HUDEP-2 (cell line): ENCODE data around the gene RRAD.
A peak's percentile ranks its signal among the peaks of the same experiment; 100 is the strongest.
"Not testable (repeated sequence)": the region's sequence is repeated elsewhere in the genome, so short reads cannot be mapped to it uniquely, and the experiment has no call there.

Experiments
- DNase-seq, 76 experiments: peaks; one replicate each; lab custom pipeline; 2025; ENCODE audit not compliant: unreplicated experiment in 76 of 76; lab: John Stamatoyannopoulos, UW

The RRAD gene

GRCh38 chr16:66903544-66904427 is 21.5 kb downstream of the RRAD start:
- peak in 70 of 76 experiments; percentile 13 to 83 (median 54) for DNase-seq

DNA sequence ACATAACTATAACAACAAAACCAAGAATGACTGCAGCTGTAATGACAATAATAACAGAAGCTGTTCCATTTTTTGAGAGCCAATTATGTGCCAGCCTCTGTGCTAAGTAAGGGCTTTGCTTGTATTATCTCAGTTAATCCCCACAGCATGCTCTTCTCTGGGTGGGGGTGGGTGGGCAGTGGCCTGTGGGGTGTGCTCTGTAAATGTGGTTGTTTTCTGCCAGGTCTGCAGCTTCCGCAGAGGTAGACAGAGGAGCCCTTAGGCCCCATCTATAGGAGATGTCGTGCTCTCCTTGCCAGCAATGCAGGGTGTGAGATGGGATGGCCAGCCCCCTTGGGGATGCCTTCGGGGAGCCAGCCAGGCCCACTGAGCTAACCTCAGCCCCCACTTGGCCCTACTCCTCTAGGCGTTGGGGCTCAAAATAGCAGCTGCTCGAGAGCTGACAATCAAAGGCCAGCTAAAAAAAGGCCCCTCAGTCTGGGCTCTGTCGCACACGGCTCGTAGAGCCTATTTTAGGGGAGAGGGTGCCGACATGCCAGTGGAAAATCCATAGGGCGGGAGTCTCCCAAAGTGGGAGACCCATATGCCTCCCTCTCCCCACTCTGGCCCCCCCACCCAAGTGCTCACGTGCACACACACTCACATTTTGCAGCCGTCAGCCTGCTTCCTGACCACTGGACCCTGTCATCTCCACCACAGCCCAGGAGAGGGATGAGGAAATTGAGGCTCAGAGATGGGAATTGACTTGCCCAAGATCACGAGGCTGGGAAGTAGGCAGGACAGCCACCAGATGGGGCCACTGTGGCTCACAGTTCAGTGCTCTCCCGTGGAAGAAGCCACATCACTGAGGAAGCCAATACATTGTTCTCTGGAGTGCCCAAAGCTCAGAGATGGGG is 22.4 kb downstream of the RRAD start:
- peak in 18 of 76 experiments; percentile 12 to 62 (median 42) for DNase-seq

- no peak for DNase-seq
These were observed 23.7 kb downstream of the RRAD start for GRCh38 chr16:66901626-66902025.

DNA sequence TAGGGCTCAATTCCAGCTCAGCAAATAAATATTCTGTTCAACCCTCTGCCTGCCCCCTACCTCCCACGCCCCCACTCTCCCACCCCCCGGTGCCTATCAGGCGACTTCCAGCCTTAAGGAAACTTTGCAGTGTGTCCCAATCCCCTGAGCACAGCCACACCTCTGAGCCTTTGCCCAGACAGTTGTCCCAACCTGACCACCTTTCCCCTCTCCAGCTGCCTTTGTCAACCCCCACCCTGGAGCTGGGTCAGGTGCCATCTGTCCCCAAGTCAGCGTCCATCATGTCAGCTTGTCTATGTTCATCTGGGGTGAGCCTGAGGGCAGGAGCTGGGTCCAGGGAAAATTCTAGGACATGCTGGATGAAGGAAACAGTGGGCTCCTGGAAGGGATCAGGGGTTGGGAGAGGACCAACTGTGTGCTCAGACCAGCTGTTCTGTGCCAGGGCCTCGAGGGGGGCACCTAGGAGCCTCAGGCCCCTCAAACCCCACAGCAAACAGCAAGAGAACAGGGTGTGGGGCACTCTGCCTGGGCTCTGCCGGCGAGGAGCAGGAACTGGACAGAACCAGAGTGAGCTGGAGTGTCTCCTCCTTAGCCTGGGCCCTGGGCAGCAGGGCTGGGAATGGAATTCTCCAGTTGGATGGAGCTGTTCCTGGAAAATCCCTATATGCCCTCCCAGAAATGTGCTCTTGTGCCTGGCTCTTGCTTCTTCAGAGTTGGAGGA is 24.5 kb downstream of the RRAD start:
- DNase-seq: no peak

DNA sequence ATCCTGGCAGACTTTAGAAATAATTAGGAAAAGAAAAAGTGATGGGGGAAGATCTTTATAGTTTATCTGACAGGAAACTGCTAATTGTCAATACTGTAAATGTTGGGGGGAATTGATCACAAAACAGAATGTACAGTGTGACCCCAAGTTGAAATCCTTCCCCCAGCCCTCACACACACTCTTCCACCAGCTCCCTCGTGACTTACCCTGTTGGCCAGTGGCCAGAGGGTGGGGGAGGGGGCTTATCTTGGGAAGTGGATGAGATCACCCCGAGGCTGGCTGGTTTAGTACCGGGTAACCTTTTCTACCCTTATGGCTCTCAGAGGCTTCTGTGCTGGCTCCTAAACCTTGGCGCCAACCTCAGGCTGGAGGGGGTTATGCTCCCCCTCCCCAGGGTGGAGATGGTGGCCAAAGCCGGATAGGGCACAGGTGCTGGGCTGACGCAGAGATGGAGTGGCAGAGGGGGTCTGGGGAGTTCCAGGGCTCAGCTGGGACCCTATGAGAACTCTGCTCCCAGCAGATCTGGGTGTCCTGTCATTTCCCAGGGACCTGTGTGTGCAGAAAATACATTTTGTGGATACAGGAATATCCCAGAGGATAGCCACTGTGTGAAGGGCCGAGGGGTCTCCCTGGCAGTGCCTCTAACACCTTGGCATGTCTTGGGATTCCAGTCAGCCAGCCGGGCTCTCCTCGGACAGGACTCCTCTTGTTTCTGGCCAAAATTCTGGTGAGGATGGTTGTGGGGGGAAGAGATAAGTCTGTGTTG is 25.2 kb downstream of the RRAD start:
- DNase-seq: peak in 74 of 76 experiments; percentile 40 to 93 (median 83)

DNA sequence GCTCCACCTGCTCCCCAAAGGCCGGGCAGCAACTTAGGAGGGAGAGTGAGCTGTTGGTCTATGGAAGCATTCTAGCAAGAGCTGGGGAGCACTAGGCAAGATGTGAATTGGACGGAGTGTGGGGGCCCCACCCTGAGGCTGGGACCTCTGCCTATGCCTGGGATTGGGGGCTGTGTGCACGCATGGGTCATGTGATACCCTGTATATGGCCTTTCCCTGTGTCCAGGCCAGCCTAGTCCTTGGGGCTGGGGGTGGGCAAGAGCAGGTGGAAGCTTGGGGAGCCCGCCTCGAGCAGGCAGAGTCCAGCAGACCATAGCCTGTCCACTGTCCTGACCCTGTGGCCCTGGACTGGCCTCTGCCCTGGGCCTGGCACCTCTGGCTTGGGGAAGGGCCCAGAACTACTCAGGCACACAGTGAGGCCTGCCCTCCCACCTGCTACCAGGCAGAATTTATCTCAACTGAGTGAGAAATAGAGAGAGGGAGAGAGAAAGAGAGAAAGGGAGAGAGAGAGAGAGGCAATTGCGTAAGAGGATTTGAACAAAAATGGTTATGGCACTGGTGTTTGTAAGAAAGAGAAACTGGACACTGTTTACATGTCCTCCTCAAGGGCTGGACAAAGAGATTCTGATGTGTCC is 25.9 kb downstream of the RRAD start:
- peak in 4 of 76 experiments; percentile 2 to 36 (median 10) for DNase-seq

DNA sequence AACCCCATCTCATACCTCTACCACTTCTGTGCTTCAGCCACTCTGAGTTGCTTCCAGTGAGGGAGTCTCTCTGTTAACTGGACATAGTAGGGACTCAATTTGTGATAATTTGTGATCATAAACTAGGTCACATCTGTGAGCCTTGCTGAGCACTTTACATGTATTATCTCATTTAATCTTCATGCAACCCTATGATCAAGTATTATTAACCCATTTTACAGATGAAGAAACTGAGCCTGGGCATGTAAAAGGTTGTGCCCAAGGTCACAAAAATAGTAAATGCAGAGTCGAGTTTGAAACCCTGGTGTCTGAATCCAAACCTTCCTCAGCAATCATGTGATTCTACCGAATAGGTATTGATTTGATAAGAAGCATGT is 26.4 kb downstream of the RRAD start:
- DNase-seq: no peak

DNA sequence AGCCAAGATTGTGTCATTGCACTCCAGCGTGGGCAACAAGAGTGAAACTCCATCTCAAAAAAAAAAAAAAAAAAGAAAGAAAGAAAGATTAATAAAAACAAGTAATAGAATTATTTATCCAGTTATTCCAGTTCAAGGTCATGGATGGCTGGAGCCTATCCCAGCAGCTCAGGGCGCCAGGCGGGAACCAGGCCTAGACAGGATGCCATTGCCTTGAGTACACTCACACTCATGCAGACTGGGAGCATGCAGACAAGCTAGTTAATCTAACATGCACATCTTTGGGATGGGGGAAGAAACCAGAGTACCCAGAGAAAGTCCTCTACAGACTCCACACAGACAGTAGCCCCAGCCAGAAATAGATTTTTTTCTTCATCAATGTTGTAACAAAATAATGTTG is 27.1 kb downstream of the RRAD start:
- no peak for DNase-seq

GRCh38 chr16:66896682-66897081 is 28.7 kb downstream of the RRAD start:
- not testable (repeated sequence) for DNase-seq

- no peak for DNase-seq
These were observed 29.3 kb downstream of the RRAD start for GRCh38 chr16:66895999-66896398.

- no peak for DNase-seq
These were observed 29.7 kb downstream of the RRAD start for GRCh38 chr16:66895689-66895979.

DNA sequence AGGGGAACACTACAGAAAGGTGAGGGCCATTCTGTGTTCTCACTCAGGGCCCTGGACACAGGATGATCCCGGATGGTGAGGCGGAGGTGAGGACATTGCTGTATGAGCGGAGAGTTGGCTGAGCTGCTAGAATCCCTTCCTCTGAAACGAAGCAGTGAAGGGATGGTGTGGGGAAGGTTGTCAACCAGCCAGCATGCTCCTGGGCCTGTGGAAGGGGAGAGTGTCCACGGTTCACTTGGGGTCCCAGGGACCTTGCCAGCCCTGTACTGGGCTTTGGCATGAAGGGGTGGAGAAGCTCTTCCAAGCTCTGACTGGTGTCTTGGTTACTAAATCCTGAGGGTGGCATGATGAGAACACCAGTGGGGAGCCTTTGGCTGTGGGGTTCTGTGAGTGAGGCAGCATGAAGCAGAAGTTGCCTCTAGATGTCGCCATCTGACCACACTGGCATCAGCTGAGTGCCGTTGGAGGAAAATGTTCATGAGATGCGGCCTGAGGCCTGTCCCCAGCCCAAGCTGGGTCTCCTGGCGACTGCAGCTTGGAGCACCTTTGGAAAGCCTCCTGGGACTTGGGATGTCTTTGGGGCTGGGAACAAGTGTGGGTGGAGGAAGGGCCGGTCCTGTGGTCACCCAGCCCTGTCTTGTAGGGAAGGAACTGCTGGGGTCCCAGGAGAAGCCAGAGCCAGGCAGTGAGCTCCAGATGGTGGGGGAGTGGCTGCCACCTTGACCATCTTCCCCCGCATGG is 30.2 kb downstream of the RRAD start:
- peak in 66 of 76 experiments; percentile 14 to 79 (median 54) for DNase-seq

GRCh38 chr16:66894055-66894454 is 31.3 kb downstream of the RRAD start:
- no peak for DNase-seq

DNA sequence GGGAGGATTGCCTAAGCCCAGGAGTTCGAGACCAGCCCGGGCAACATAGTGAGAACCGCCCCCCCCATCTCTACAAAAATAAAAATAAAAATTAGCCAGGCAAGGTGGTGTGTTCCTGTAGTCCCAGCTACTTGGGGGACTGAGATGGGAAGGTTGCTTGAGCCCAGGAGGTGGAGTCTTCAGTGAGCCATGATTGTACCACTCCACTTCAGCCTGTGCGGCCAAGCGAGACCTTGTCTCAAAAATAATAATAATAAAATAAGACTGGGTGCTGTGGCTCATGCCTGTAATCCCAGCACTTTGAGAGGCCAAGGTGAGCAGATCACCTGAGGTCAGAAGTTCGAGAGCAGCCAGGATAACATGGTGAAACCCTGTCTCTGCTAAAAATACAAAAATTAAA is 33.5 kb downstream of the RRAD start:
- no peak for DNase-seq

DNA sequence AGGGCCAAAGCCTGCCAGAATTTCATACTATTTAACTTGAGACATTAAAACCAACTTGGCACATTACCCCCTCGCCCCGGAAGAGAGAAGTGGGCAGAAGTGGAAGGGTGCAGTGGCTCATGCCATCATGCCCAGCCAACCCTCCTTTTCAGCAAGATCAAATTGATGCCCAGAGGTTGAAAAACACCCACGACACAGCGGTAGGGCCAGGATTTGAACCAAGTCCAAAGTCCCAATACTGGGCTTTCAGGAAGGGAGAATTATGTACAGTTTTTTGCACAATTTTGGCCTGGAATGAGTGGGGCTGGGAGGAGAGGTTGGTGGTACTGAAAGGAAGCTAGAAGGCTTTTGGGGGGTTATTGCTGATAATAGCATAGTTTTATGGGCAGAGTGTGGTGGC is 34.0 kb downstream of the RRAD start:
- no peak for DNase-seq

GRCh38 chr16:66890799-66891198 is 34.5 kb downstream of the RRAD start:
- no peak for DNase-seq

DNA sequence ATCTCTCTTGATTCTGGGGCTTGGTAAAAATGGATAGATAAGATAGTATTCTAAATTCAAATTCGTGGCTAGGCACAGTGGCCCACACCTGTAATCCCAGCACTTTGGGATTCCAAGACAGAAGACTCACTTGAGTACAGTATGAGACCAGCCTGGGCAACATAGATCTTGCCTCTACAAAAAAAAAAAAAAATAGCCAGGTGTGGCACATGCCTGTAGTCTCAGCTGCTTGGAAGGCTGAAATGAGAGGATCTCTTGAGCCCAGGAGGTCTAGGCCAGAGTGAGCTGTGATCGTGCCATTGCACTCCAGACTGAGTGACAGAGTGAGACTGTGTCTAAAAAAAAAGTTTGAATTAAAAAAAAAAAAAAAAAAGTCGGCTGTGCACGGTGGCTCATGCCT is 35.7 kb downstream of the RRAD start:
- DNase-seq: no peak

DNA sequence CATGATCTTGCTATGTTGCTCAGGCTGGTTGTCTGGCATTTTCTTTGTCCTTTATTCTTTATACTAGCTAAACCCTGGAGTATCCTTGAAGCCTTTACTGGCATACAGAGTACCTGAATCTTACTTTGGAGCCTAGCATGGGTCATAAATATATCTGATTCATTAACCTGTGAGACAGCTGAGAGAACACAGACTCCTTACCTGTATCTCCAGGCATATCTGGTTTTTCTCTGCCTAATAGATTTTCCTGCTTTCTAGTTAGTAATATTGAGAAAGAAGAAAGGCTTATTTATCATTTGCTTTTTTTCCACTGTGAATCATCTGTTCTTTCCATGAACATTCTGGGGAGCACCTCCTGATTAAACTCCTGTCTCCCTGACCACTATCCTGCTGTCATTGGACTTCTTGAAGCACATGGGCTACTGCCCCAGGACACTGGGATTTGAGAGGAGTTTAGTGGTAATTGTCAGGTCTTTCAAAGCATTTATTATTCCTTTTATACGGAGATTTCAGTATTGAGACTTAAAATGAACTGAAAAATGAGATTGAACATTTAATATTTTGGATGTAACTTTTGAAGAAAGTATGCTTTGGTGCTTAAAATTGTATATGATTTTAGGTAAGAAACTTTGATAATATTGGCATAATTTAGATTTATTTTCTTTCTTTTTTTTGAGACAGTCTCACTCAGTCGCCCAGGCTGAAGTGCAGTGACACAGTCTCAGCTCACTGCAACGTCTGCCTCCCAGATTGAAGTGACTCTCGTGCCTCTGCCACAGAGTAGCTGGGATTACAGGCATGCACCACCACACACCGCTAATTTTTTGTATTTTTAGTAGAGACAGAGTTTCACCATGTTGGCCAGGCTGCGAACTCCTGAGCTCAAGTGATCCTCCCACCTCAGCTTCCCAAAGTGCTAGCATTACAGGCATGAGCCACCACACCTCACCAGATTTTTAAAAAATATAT is 36.4 kb downstream of the RRAD start:
- no peak for DNase-seq
